GM12874 (cell line): ENCODE data around the gene UMAD1.

Source experiments
- TF ChIP-seq, protein P1 (sequence below): IDR thresholded peaks from 2 replicates; pipeline ENCODE4 v1.5.1; 2011; ENCODE audit warnings: low read depth, mild to moderate bottlenecking, control low read depth, low read length, moderate library complexity; ENCODE audit not compliant: insufficient read depth

Gene UMAD1

DNA sequence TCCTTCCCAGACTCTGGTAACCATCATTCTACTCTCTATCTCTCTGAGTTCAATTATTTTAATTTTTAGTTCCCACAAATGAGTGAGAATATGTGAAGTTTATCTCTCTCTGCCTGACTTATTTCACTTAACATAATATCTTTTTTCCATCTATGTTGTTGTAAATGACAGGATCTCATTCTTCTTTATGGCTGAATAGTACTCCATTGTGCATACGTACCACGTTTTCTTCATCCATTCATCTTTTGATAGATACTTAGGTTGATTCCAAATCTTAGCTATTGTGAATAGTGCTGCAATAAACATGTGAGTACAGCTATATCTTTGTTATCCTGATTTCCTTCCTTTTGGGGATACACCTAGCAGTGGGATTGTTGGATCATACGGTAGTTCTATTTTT, 54.0 kb downstream of the UMAD1 start:
- TF ChIP-seq, protein P1, sequence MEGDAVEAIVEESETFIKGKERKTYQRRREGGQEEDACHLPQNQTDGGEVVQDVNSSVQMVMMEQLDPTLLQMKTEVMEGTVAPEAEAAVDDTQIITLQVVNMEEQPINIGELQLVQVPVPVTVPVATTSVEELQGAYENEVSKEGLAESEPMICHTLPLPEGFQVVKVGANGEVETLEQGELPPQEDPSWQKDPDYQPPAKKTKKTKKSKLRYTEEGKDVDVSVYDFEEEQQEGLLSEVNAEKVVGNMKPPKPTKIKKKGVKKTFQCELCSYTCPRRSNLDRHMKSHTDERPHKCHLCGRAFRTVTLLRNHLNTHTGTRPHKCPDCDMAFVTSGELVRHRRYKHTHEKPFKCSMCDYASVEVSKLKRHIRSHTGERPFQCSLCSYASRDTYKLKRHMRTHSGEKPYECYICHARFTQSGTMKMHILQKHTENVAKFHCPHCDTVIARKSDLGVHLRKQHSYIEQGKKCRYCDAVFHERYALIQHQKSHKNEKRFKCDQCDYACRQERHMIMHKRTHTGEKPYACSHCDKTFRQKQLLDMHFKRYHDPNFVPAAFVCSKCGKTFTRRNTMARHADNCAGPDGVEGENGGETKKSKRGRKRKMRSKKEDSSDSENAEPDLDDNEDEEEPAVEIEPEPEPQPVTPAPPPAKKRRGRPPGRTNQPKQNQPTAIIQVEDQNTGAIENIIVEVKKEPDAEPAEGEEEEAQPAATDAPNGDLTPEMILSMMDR: no peak

DNA sequence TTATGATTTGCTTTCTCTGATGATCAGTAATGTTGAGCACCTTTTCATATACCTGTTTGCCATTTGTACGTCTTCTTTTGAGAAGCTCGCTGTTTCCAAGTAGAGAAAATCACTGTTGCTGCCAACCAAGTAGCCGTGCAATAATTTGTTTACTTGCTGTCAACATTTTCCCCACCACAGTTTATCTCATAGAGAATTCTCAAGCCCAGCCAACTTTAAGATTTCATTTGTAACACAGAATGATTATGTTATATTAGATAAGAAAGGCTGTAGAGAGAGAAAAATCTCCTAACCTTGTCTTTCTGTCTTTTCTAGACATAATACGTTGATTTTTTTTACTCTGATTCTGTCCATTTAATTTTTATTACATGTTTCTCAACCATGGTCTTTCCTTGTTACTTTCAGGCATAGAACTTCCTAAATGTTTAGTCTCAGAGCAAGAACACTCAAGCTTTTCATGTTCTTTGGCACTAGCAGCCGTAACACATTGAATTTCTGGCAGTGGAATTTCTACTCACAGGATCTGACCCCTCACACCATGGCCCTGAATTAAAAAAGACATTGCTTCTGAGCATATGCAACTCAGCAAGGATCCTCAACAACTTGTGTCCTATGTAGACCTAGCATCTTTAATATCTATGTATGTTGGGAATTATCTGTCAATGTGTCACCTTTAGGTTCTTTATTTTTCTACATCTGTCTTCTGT, 54.7 kb downstream of the UMAD1 start:
- TF ChIP-seq, protein P1: no peak

DNA sequence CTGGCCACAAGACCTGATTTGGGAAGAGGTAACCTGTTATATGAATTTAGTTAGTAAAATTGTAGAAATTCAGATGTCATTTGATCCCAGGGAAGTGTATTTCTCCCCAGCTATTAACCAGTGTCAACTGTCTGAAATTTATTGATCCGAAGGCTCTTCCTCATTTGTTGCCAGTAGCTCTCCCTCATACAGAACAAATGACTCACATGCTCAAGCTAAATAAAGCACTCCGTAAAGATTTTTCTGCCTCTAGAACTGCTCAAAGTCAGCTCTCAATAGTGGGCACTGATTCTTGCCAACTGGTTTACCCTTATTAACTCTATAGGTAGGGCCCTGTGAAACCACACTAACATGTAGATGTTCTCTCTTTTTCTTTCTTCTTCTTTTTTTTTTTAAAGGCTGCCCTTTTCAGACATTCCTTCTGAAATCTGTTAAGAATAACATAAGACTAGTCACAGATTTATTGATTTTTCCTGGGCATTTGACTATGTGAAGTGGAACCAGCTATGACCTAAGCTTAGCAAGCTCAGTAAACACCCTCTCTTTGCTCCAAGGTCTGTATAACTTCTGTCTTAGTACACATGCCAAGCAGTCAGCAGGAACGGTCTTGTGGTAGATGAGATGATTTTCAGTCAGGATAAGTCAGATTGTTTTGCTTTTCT, 56.0 kb downstream of the UMAD1 start:
- TF ChIP-seq, protein P1: no peak

DNA sequence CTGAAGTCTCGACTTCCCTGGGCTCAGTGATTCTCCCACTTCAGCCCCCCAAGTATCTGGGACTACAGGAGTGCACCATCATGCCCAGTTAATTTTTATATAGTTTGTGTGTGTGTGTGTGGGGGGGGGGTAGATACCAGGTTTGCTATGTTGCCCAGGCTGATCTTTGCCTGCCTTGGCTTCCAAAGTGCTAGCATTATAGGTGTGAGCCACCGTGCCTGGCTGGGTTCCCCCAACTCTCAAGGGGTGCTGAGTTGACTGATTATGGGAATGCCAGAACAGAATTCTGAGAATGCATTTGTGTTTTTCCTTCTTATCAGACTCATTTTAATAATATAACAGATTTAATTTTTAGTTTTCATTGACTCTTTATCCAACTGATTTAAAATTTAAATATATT, 58.4 kb downstream of the UMAD1 start:
- TF ChIP-seq, protein P1: no peak

DNA sequence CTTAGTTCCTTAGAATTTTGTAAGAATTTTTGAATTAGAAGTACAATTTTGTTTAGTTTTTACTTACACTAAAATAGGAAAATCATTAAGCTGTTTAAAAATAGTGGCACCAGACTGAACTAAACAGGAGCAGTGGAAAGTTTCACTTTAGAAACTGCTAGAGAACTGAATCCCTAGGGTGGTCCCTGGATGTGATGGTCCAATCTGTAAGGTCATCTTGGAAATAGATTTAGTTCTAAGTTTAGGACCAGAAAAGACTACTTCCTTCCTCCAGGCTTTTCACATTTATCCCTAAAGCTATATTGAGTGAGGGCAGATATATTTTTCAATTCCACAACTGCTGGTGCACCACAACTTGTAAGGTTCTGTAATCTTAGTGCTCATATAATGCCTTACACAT, 58.8 kb downstream of the UMAD1 start:
- TF ChIP-seq, protein P1: no peak

DNA sequence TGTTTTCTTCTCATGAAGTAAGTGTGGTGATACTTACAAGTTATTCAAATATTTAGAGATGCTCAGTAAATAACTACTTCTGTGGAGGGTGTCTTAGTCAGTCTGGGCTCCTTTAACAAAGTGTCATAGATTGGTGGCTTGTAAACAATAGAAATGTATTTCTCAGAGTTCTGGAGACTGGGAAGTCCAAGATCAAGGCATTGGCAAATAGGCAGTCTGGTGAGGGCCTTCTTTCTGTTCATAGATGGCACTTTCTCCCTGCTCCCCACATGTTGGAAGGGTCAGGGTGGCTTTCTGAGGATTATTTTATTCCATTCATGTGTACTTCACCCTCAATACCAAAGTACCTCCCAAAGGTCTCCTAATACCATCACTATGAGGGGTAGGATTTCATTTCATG, 59.4 kb downstream of the UMAD1 start:
- TF ChIP-seq, protein P1: no peak

DNA sequence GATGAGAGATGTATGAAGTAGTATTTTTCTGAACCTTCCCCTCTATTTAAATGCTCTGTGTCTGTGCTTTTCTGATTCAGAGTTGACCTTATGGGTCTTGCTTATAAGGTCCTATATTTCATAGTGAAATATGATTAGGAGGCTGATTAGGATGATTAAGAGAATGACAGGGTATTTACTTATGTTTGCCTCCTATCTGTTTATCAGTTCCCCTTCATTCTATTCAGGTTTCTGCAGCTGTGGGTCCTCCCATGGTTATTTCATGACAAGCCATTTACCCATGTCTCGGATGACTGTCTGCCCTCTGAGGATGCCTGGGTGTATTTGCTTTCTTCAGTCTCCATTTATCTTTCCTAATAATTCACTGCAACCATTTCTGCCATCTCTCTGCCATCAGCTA, 61.0 kb downstream of the UMAD1 start:
- TF ChIP-seq, protein P1: no peak
